Transverse colon (tissue), 3 donors: ENCODE data around the gene SLC12A7.

Experiments
- CTCF ChIP-seq, 5 experiments: fragments of 200-600 bp in 3 of 5; fragments of 450-650 bp in 2 of 5; sonication (generic) in 3 of 5; IDR thresholded peaks; 1 replicate in 2 of 5; 2 replicates in 3 of 5; pipeline ENCODE4 v1.5.1; 2016 to 2017; ENCODE audit warnings: antibody characterized with exemption in 5 of 5, inconsistent platforms in 3 of 5, mild to moderate bottlenecking in 2 of 5, moderate library complexity in 1 of 5
- POLR2A ChIP-seq: fragments of 450-650 bp; IDR thresholded peaks from one replicate; pipeline ENCODE4 v1.6.1; 2016; ENCODE audit warnings: antibody characterized with exemption, mild to moderate bottlenecking, moderate library complexity

- TF ChIP-seq CTCF (IDR thresholded peaks at IDR 0.05) (no peak), POLR2A (no peak)
These were observed 74.7 kb downstream of the SLC12A7 start for GRCh38 chr5:1037123-1037670.
